ENCODE data around the gene KCNA10.

KCNA10 gene

GRCh38 chr1:110561596-110561995 lies 42.6 kb upstream of the KCNA10 start:
- Histone ChIP-seq H3K4me3 (ENCODE audit: low read depth, low read length) (no peak overlapping the region), H3K27ac (ENCODE audit: extremely low read depth, low read depth, low read length) (no peak overlapping the region), H3K4me1 (ENCODE audit: control insufficient read depth, insufficient read depth, low read length) (no peaks in the 10 kb centered on the region), H3K9me3 (ENCODE audit: control insufficient read depth, insufficient read depth, low read depth, low read length) (no peaks in the 10 kb centered on the region), H3K36me3 (ENCODE audit: control insufficient read depth in 2 of 2, insufficient read depth in 1 of 2, low read length in 2 of 2) (no peaks in the 10 kb centered on the region)
- POLR2A ChIA-PET: no interaction called here
- CTCF ChIA-PET: no interaction called here
- TF ChIP-seq HOXD13 (CRISPR knock-in tag; IDR thresholded peaks at IDR 0.05; ENCODE audit: borderline replicate concordance) (no peak), ZNF521 (tag by site-specific recombination; IDR thresholded peaks at IDR 0.05) (no peak), ZNF175 (tag by site-specific recombination; IDR thresholded peaks at IDR 0.05) (no peak), ZNF112 (tag by site-specific recombination; IDR thresholded peaks at IDR 0.05) (no peak), HOXC10 (CRISPR knock-in tag; IDR thresholded peaks at IDR 0.05) (no peak), ZBTB6 (tag by site-specific recombination; IDR thresholded peaks at IDR 0.05) (no peak), ZNF600 (tag by site-specific recombination; IDR thresholded peaks at IDR 0.05) (no peak), ZNF394 (tag by site-specific recombination; IDR thresholded peaks at IDR 0.05; ENCODE audit: borderline replicate concordance) (no peak), ZNF138 (tag by site-specific recombination; IDR thresholded peaks at IDR 0.05; ENCODE audit: borderline replicate concordance) (no peak), ZNF140 (tag by site-specific recombination; IDR thresholded peaks at IDR 0.05) (no peak)
- TF ChIP-seq, protein P1, sequence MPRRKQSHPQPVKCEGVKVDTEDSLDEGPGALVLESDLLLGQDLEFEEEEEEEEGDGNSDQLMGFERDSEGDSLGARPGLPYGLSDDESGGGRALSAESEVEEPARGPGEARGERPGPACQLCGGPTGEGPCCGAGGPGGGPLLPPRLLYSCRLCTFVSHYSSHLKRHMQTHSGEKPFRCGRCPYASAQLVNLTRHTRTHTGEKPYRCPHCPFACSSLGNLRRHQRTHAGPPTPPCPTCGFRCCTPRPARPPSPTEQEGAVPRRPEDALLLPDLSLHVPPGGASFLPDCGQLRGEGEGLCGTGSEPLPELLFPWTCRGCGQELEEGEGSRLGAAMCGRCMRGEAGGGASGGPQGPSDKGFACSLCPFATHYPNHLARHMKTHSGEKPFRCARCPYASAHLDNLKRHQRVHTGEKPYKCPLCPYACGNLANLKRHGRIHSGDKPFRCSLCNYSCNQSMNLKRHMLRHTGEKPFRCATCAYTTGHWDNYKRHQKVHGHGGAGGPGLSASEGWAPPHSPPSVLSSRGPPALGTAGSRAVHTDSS (tag by site-specific recombination; IDR thresholded peaks at IDR 0.05): no peak
- TF ChIP-seq, protein P2, sequence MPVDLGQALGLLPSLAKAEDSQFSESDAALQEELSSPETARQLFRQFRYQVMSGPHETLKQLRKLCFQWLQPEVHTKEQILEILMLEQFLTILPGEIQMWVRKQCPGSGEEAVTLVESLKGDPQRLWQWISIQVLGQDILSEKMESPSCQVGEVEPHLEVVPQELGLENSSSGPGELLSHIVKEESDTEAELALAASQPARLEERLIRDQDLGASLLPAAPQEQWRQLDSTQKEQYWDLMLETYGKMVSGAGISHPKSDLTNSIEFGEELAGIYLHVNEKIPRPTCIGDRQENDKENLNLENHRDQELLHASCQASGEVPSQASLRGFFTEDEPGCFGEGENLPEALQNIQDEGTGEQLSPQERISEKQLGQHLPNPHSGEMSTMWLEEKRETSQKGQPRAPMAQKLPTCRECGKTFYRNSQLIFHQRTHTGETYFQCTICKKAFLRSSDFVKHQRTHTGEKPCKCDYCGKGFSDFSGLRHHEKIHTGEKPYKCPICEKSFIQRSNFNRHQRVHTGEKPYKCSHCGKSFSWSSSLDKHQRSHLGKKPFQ (tag by site-specific recombination; IDR thresholded peaks at IDR 0.05): no peak

GRCh38 chr1:110559157-110559556 lies 40.2 kb upstream of the KCNA10 start:
- TF ChIP-seq HOXA7 (CRISPR knock-in tag; IDR thresholded peaks at IDR 0.05; ENCODE audit: borderline replicate concordance): no peak
- no peak for TF ChIP-seq ZNF394 (tag by site-specific recombination; IDR thresholded peaks at IDR 0.05; ENCODE audit: borderline replicate concordance)
- no peak for TF ChIP-seq ZNF645 (tag by site-specific recombination; IDR thresholded peaks at IDR 0.05)
- no peak for TF ChIP-seq ZNF16 (tag by site-specific recombination; IDR thresholded peaks at IDR 0.05; ENCODE audit: low read depth)
- no peak for TF ChIP-seq ZNF211 (tag by site-specific recombination; IDR thresholded peaks at IDR 0.05; ENCODE audit: low read depth)
- TF ChIP-seq ZNF416 (tag by site-specific recombination; IDR thresholded peaks at IDR 0.05): no peak
- no peak for TF ChIP-seq ZNF202 (tag by site-specific recombination; IDR thresholded peaks at IDR 0.05; ENCODE audit: borderline replicate concordance)
- TF ChIP-seq ZNF510 (tag by site-specific recombination; IDR thresholded peaks at IDR 0.05; ENCODE audit: insufficient replicate concordance): no peak
- no peak for TF ChIP-seq HIC1 (tag by site-specific recombination; IDR thresholded peaks at IDR 0.05)
- TF ChIP-seq IKZF3 (tag by site-specific recombination; IDR thresholded peaks at IDR 0.05): no peak
- no peak for TF ChIP-seq ZBTB26 (tag by site-specific recombination; optimal IDR thresholded peaks at IDR 0.05)
- no peak for TF ChIP-seq KLF8 (tag by site-specific recombination; IDR thresholded peaks at IDR 0.05)
- TF ChIP-seq ZNF514 (tag by site-specific recombination; IDR thresholded peaks at IDR 0.05): no peak
- no peak for TF ChIP-seq ZNF624 (tag by site-specific recombination; IDR thresholded peaks at IDR 0.05)
- no peaks in the 10 kb centered on the region for H3K9me3 ChIP-seq (ENCODE audit: control insufficient read depth, insufficient read depth, low read depth, low read length)
- H3K4me3 ChIP-seq (ENCODE audit: low read depth, low read length): no peak overlapping the region
- ChIA-PET CTCF (interaction anchor here (0.6 kb wide), 1 partner anchor 207 kb away, joined by 3 read pairs; no protein-coding TSS in a partner anchor), POLR2A (no interaction called here)
- no peaks in the 10 kb centered on the region for H3K4me1 ChIP-seq (ENCODE audit: control insufficient read depth, insufficient read depth, low read length)
- no peaks in the 10 kb centered on the region for H3K36me3 ChIP-seq (ENCODE audit: control insufficient read depth in 2 of 2, insufficient read depth in 1 of 2, low read length in 2 of 2)
- H3K27ac ChIP-seq (ENCODE audit: extremely low read depth, low read depth, low read length): no peak overlapping the region
